Measurements from ENCODE around the gene RELL2. TPM values are rescaled to one million over a fixed set of nuclear protein-coding genes. Genes with fewer than 3 reads are reported as not detected.

RELL2 gene
- total RNA-seq, 1 experiment from 2014 or later: 9.8 TPM

- H3T11ph ChIP-seq (ENCODE audit: low read length): no peak overlapping the region
- no peak overlapping the region for H4K5ac ChIP-seq (ENCODE audit: insufficient read length, low read depth, low read length)
- no peak overlapping the region for H3K27ac ChIP-seq (ENCODE audit: insufficient read length, low read depth, low read length)
- no peaks in the 10 kb centered on the region for H4K20me1 ChIP-seq (ENCODE audit: control insufficient read depth, insufficient read depth, insufficient read length)
- H3K27me3 ChIP-seq (ENCODE audit: insufficient read depth, low read length): no peaks in the 10 kb centered on the region
- H3K27me3 Mint-ChIP-seq (ENCODE audit: low read depth): no peaks in the 10 kb centered on the region
- no peak overlapping the region for H2AK5ac ChIP-seq (ENCODE audit: insufficient read length, low read length)
- H3K23me2 ChIP-seq (ENCODE audit: insufficient read length, low read depth, low read length, poor library complexity, severe bottlenecking): no peaks in the 10 kb centered on the region
- no peak overlapping the region for H2BK120ac ChIP-seq (ENCODE audit: low read depth, low read length, poor library complexity, severe bottlenecking)
- no peak overlapping the region for H2BK12ac ChIP-seq (ENCODE audit: insufficient read length, low read depth, low read length)
- peaks cover 15% of the 10 kb centered on the region; the same call in 1 of the 2 replicates for H3K79me2 ChIP-seq (ENCODE audit: insufficient read depth, low read length)
- no peak overlapping the region for H3K14ac ChIP-seq (ENCODE audit: insufficient read depth, low read length)
- no peak for TF ChIP-seq CTCF (conservative IDR thresholded peaks at IDR 0.05)
- H3K9me3 ChIP-seq (ENCODE audit: control insufficient read depth, low read depth, low read length): no peaks in the 10 kb centered on the region
- H3K23ac ChIP-seq (ENCODE audit: insufficient read length, low read depth, low read length): no peak overlapping the region
- H3K4me1 Mint-ChIP-seq: peaks cover 13 to 21% of the 10 kb centered on the region in 2 experiments
- no peak overlapping the region for H3K27ac Mint-ChIP-seq
- no peak overlapping the region for H3K9ac ChIP-seq (ENCODE audit: extremely low read depth, insufficient read length, low read length)
- H4K91ac ChIP-seq (ENCODE audit: insufficient read length, low read depth, low read length): no peak overlapping the region
- no peak overlapping the region for H4K8ac ChIP-seq (replicated peaks; ENCODE audit: insufficient read length, low read depth, low read length)
- H3K9me3 Mint-ChIP-seq: no peaks in the 10 kb centered on the region
- H3K79me1 ChIP-seq (ENCODE audit: insufficient read depth, low read depth, low read length, poor library complexity, severe bottlenecking): no peaks in the 10 kb centered on the region
- no peak overlapping the region for H3K18ac ChIP-seq (ENCODE audit: insufficient read length, low read depth, low read length)
- H3K4me1 ChIP-seq (ENCODE audit: insufficient read depth, low read length): peaks cover 2% of the 10 kb centered on the region; the same call in 1 of the 2 replicates
- no peak overlapping the region for H3K4ac ChIP-seq (ENCODE audit: low read depth, low read length)
- no peak for DNase-seq
- H2BK20ac ChIP-seq (ENCODE audit: low read depth, low read length, poor library complexity, severe bottlenecking): no peak overlapping the region
- no peak overlapping the region for H3K4me3 Mint-ChIP-seq
- H3K56ac ChIP-seq (ENCODE audit: insufficient read length, low read depth, low read length): no peak overlapping the region
- no peak overlapping the region for H2AFZ ChIP-seq (ENCODE audit: low read length)
- whole genome bisulfite sequencing (ENCODE audit: extremely low coverage, insufficient read length, low lambda C conversion rate): no CpG with 5 or more reads among the region's 2 CpGs
- H3K4me2 ChIP-seq (ENCODE audit: insufficient read depth, insufficient read length, low read length): no peak overlapping the region
- H2BK5ac ChIP-seq (ENCODE audit: insufficient read length, low read length): no peak overlapping the region
- H3K36me3 Mint-ChIP-seq (ENCODE audit: insufficient read depth in 1 of 3, low read depth in 3 of 3): peaks cover 0 to 12% (median 10%) of the 10 kb centered on the region in 3 experiments; a peak in 3 of 7 replicates
- H2BK15ac ChIP-seq (ENCODE audit: low read depth, low read length): no peak overlapping the region
Observed at GRCh38 chr5:141608046-141608445, 28.8 kb upstream of the RELL2 start.
